Retina (tissue), 1 donor: ENCODE results near the gene MAN1B1.

Experiments
- DNase-seq: peaks from one replicate; pipeline ENCODE4 v3.0.0-alpha.2; 2016

The MAN1B1 gene

DNA sequence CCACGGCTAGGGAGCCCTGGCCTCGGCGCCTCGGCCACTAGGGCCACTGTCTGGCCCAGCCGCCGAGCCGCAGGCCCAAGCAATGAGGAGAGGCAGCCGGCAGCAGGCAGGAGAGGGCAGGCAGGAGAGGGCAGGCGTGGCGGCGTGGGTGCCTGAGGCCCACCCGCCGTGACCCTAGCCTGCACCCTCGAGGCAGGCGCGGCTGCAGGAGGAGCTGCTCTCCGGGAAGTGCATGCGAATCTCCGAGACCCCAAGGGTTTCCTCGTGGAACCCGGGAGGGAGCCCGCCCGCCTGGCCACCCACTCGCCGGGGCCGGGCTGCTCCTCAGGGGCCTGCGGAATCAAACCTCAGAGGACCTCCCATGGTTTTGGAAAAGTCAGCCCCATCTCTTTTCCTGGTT, 61.5 kb downstream of the MAN1B1 start:
- DNase-seq: no peak

DNA sequence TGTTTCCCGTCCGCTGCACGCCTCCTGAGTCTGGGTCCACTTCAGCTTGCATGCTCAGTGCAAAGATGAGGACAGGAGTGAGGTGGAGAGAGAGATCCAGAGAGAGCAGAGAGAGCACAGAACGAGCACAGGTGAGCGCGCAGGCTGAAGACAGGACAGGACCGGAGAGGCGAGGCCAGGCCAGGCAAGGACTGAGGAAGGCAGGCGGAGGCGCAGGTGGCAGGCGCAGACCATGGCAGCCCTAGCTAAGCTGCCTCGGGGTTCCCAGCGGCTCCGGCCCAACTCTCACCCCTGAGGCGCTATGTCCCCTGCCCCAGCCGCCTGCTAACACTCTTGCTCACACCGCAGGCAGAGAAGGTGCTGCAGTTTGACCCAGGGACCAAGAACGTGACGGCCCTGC, 61.9 kb downstream of the MAN1B1 start:
- no peak for DNase-seq

DNA sequence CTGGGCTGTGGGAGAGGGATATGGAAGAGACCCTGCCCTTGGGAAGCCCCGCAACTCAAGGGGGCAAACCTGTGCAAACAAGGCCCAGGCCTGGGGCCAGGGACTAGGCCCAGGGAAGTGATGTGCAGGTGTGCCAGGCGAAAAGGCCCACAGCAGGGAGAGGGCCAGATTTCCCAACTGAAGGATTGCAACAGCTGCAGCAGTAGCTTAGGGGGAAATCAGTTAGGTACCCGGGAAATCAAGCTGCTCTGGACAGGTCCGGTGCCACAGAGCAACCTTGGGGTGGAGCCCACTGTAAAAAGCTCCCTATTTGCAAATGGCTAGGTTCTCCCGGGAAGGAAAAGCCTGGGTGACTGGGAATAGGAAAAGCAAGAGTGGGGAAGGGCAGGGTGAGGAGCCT, 62.6 kb downstream of the MAN1B1 start:
- DNase-seq: no peak

DNA sequence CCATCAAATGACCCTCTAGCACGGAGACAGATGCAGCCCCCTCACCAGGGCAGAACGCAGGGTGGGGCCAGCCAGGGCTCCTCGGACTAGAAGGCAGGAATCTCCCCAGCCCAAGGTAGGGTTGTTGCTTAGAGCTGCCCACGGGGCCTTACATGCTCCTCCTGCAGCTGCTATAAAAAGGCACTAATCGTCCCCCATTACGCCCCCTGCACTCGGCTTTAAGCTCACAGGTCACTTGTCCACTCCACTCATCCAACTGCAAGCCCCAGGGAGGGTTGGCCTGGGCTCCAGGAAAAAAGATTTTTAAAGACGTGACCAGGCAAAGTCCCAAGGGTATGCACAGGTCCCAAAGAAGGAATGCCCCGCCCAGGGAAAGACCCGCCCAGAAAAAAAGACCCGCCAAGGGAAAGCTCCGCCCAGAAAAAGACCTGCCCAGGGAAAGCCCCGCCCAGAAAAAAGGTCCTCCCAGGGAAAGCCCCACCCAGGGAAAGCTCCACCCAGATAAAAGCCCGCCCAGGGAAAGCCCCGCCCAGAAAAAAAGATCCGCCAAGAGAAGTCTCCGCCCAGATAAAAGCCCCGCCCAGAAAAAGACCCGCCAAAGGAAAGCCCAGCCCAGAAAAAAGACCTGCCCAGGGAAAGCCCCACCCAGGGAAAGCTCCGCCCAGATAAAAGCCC, 63.3 kb downstream of the MAN1B1 start:
- no peak for DNase-seq

DNA sequence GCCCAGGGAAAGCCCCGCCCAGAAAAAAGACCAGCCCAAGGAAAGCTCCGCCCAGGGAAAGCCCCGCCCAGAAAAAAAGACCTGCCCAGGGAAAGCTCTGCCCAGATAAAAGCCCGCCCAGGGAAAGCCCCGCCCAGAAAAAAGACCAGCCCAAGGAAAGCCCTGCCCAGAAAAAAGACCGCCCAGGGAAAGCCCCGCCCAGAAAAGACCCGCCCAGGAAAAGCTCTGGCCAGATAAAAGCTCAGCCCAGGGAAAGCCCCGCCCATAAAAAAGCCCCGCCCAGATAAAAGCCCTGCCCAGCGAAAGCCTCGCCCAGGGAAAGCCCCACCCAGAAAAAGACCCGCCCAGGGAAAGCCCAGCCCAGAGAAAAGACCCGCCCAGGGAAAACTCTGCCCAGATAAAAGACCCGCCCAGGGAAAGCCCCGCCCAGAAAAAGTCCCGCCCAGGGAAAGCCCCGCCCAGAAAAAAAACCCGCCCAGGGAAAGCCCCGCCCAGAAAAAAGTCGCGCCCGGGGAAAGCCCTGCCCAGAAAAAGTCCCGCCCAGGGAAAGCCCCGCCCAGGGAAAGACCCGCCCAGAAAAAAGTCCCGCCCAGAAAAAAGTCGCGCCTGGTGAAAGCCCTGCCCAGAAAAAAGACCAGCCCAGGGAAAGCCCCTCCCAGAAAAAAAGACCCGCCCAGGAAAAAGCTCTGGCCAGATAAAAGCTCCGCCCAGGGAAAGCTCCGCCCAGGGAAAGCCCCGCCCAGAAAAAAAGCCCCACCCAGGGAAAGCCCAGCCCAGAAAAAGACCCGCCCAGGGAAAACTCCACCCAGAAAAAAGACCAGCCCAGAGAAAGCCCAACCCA, 64.1 kb downstream of the MAN1B1 start:
- no peak for DNase-seq

DNA sequence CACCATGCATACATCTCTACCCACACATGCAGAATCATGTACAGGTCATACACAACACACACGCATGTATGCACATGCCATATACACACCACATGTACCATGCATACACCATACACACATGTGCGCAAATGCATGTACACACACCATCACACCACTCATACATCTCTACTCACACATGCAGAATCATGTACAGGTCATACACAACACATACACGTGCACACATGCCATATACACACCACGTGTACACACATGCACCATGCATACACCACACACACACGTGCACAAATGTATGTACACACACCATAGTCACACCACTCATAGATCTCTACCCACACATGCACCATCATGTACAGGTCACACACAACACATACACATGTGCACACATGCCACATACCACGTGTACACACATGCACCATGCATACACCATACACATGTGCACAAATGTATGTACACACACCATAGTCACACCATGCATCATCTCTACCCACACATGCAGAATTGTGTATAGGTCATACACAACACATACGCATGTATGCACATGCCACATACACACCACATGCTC, 66.1 kb downstream of the MAN1B1 start:
- DNase-seq: no peak

DNA sequence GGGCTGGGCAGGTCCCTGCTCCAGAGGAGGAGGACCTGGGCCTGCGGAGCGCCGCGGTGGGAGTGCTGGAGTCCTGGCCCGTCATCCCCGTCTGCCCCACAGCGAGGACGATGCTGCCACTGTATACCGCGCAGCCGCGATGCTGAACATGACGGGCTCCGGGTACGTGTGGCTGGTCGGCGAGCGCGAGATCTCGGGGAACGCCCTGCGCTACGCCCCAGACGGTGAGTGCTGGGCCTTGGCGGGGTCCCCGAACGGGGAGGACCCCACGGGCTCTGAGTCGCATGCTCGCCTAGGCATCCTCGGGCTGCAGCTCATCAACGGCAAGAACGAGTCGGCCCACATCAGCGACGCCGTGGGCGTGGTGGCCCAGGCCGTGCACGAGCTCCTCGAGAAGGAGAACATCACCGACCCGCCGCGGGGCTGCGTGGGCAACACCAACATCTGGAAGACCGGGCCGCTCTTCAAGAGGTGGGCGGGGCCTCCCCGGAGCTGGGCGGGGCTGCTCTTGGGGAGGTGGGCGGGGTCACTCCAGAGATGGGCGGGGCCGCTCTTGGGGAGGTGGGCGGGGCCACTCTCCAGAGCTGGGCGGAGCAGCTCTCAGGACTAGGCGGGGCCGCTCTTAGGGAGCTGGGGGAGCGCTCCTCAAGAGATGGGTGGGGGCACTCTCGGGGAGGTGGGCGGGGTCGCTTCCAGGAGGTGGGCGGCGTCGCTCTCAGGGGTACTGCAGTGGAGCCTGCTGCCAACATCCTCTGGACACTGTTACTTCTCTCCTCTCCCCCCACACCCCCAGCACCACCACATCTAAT, 70.0 kb downstream of the MAN1B1 start:
- peak; percentile 56 for DNase-seq

DNA sequence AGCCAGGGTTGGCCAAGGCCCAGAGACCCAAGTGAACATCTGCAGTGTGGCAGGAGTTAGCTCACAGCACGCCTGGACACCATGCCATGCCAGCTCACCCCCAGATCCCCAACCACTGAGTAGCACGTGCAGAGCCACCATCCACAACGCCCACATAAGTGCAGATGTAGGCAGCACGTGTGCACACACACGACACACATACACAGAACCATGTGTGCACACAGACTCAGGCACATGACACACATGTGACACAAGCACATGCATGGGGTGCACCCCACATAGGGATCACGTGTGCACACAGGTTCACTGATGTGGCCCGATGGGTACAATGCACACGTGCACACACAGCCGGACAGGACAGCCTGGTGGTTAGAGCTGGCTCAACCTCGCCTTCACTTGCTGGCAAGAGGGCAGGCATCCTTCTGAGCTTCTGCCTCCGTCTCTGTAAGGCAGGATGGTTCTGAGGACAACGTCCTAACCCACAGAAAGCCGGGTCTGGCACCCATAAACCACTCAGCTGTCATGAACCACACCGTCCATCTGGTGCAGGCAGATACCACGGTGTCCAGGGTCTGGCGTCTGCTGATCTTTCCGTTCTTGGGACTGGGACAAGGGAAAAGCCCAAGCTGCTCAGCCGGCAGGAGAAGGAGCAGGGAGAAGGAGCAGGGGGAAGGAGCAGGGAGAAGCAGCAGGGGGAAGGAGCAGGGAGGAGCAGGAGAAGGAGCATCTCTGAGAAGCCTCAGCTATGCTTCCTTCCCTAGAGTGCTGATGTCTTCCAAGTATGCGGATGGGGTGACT, 71.0 kb downstream of the MAN1B1 start:
- no peak for DNase-seq

DNA sequence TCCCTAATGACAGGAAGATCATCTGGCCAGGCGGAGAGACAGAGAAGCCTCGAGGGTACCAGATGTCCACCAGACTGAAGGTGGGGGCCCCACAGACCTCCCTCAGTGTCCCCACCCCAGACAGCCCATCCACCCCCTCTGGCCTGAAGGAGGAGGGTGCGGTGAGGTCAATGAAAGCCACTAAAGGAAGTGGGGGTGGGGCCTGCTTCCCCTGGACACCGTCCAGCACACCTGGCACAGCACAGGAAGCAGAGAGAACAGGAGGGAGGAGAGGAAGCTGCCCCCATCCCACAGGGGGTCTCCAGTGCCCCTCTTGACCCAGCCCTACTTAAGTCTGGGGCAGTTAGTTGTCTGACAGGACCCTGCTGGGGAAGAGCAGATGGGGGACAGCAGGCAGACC, 71.8 kb downstream of the MAN1B1 start:
- no peak for DNase-seq
